ENCODE data around the gene RRAD. TPM values are rescaled to one million over a fixed set of nuclear protein-coding genes. Genes with fewer than 3 reads are reported as not detected.

RRAD gene
- total RNA-seq, 2 donors from 2014 or later = 8.3 TPM; not detected in 1

GRCh38 chr16:66913711-66914110 lies 11.6 kb downstream of the RRAD start:
- Histone ChIP-seq H3K4me3 (no peak overlapping the region), H3K27ac (no peak overlapping the region), H3K36me3 (replicated peaks in 1 of 2; ENCODE audit: insufficient read depth in 1 of 2, low read depth in 2 of 2) (no peaks in the 10 kb centered on the region), H3K9me3 (no peaks in the 10 kb centered on the region), H3K4me1 (no peaks in the 10 kb centered on the region), H3K27me3 (no peaks in the 10 kb centered on the region)
- ATAC-seq = no peak
- intact Hi-C loops (cut with DNase I) = no loop called here
- no peak for DNase-seq
- 65 to 76% methylated on average over 4 of the region's 4 CpGs for WGBS, 2 donors
- TF ChIP-seq POLR2A (IDR thresholded peaks at IDR 0.05) = no peak
- TF ChIP-seq, protein P1, sequence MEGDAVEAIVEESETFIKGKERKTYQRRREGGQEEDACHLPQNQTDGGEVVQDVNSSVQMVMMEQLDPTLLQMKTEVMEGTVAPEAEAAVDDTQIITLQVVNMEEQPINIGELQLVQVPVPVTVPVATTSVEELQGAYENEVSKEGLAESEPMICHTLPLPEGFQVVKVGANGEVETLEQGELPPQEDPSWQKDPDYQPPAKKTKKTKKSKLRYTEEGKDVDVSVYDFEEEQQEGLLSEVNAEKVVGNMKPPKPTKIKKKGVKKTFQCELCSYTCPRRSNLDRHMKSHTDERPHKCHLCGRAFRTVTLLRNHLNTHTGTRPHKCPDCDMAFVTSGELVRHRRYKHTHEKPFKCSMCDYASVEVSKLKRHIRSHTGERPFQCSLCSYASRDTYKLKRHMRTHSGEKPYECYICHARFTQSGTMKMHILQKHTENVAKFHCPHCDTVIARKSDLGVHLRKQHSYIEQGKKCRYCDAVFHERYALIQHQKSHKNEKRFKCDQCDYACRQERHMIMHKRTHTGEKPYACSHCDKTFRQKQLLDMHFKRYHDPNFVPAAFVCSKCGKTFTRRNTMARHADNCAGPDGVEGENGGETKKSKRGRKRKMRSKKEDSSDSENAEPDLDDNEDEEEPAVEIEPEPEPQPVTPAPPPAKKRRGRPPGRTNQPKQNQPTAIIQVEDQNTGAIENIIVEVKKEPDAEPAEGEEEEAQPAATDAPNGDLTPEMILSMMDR (IDR thresholded peaks at IDR 0.05) = no peak

GRCh38 chr16:66913081-66913480 lies 12.3 kb downstream of the RRAD start:
- WGBS, 2 donors = 40 to 43% methylated on average over 7 to 10 of the region's 10 CpGs
- H3K27me3 ChIP-seq = no peaks in the 10 kb centered on the region
- H3K4me1 ChIP-seq = no peaks in the 10 kb centered on the region
- no peaks in the 10 kb centered on the region for H3K36me3 ChIP-seq (replicated peaks in 1 of 2; ENCODE audit: insufficient read depth in 1 of 2, low read depth in 2 of 2)
- no peaks in the 10 kb centered on the region for H3K9me3 ChIP-seq
- ATAC-seq (no peak), DNase-seq (no peak)
- no peak overlapping the region for H3K27ac ChIP-seq
- intact Hi-C loops (cut with DNase I) = no loop called here
- H3K4me3 ChIP-seq = no peak overlapping the region
- no peak for TF ChIP-seq POLR2A (IDR thresholded peaks at IDR 0.05)
- TF ChIP-seq, protein P1 (IDR thresholded peaks at IDR 0.05) = no peak

GRCh38 chr16:66911801-66912200 lies 13.5 kb downstream of the RRAD start:
- ATAC-seq (no peak), DNase-seq (no peak)
- Histone ChIP-seq H3K4me3 (no peak overlapping the region), H3K27ac (no peak overlapping the region), H3K9me3 (no peaks in the 10 kb centered on the region), H3K27me3 (no peaks in the 10 kb centered on the region), H3K36me3 (replicated peaks in 1 of 2; ENCODE audit: insufficient read depth in 1 of 2, low read depth in 2 of 2) (no peaks in the 10 kb centered on the region), H3K4me1 (no peaks in the 10 kb centered on the region)
- TF ChIP-seq POLR2A (IDR thresholded peaks at IDR 0.05) = no peak
- TF ChIP-seq, protein P1 (IDR thresholded peaks at IDR 0.05) = no peak
- 84% methylated on average over 8 of the region's 8 CpGs; no CpG with 5 or more reads in 1 of the 2 donors for WGBS, 2 donors
- intact Hi-C loops (cut with DNase I) = no loop called here

GRCh38 chr16:66911112-66911511 lies 14.2 kb downstream of the RRAD start:
- Histone ChIP-seq H3K4me3 (no peak overlapping the region), H3K27ac (no peak overlapping the region), H3K36me3 (replicated peaks in 1 of 2; ENCODE audit: insufficient read depth in 1 of 2, low read depth in 2 of 2) (no peaks in the 10 kb centered on the region), H3K27me3 (no peaks in the 10 kb centered on the region), H3K9me3 (no peaks in the 10 kb centered on the region), H3K4me1 (no peaks in the 10 kb centered on the region)
- intact Hi-C loops (cut with DNase I) = no loop called here
- WGBS, 2 donors = 80% methylated on average over 5 of the region's 5 CpGs; no CpG with 5 or more reads in 1 of the 2 donors
- DNase-seq = no peak
- no peak for ATAC-seq
- TF ChIP-seq, protein P1 (IDR thresholded peaks at IDR 0.05) = no peak
- no peak for TF ChIP-seq POLR2A (IDR thresholded peaks at IDR 0.05)

GRCh38 chr16:66910175-66910940 lies 15.0 kb downstream of the RRAD start:
- 64 to 78% methylated on average over 10 to 14 of the region's 14 CpGs for WGBS, 2 donors
- DNase-seq (no peak), ATAC-seq (no peak)
- Histone ChIP-seq H3K4me1 (peaks cover 7% of the 10 kb centered on the region), H3K9me3 (no peaks in the 10 kb centered on the region), H3K36me3 (replicated peaks in 1 of 2; ENCODE audit: insufficient read depth in 1 of 2, low read depth in 2 of 2) (no peaks in the 10 kb centered on the region), H3K27me3 (no peaks in the 10 kb centered on the region), H3K27ac (no peak overlapping the region), H3K4me3 (no peak overlapping the region)
- TF ChIP-seq, protein P1 (IDR thresholded peaks at IDR 0.05) = no peak
- no peak for TF ChIP-seq POLR2A (IDR thresholded peaks at IDR 0.05)
- intact Hi-C loops (cut with DNase I) = no loop called here

Data from body of pancreas (tissue), 4 donors.